Keratinocyte (primary cell): ENCODE measurements around the gene MYLK4. TPM values are rescaled to one million over a fixed set of nuclear protein-coding genes. Genes with fewer than 3 reads are reported as not detected.

Experiments
- DNase-seq: peaks from one replicate; pipeline ENCODE4 v3.0.0-alpha.2; 2011; ENCODE audit warnings: low read depth, missing footprints, low spot score
- FAIRE-seq: peaks from 2 replicates; lab custom pipeline; 2011; peaks lifted over from hg19 to GRCh38; lab: Jason Lieb, UNC
- H2AFZ ChIP-seq: 2 replicates; pipeline ENCODE4 v1.6.0; 2012; ENCODE audit warnings: low read length, control low read depth, inconsistent platforms; ENCODE audit not compliant: control insufficient read depth
- H3K27ac ChIP-seq: 2 replicates; pipeline ENCODE4 v1.5.1; 2011; ENCODE audit warnings: low read length; ENCODE audit not compliant: control insufficient read depth, insufficient read depth
- H3K27me3 ChIP-seq: 3 replicates; pipeline ENCODE4 v1.6.0; 2011; ENCODE audit warnings: low read length; ENCODE audit not compliant: control insufficient read depth, insufficient read depth; ENCODE audit errors: extremely low read depth
- H3K36me3 ChIP-seq, 2 experiments: 2 replicates in 1 of 2; 3 replicates in 1 of 2; pipeline ENCODE4 v1.5.1; 2011; ENCODE audit warnings: low read length in 2 of 2, mild to moderate bottlenecking in 1 of 2; ENCODE audit not compliant: control insufficient read depth in 2 of 2, insufficient read depth in 2 of 2; ENCODE audit errors: extremely low read depth in 1 of 2
- H3K4me1 ChIP-seq: 3 replicates; pipeline ENCODE4 v1.5.1; 2011; ENCODE audit warnings: low read length; ENCODE audit not compliant: control insufficient read depth, insufficient read depth; ENCODE audit errors: extremely low read depth
- H3K4me2 ChIP-seq: 3 replicates; pipeline ENCODE4 v1.6.0; 2011; ENCODE audit warnings: low read depth, low read length; ENCODE audit not compliant: control insufficient read depth, insufficient read depth; ENCODE audit errors: extremely low read depth
- H3K4me3 ChIP-seq, 3 experiments: fragments of 200-600 bp in 1 of 3; sonication (generic) in 1 of 3; 2 replicates in 2 of 3; 3 replicates in 1 of 3; pipeline ENCODE4 v1.5.1; 2011 to 2016; ENCODE audit warnings: low read length in 3 of 3, mild to moderate bottlenecking in 3 of 3, control low read depth in 2 of 3, inconsistent platforms in 1 of 3, low read depth in 1 of 3, mixed read lengths in 1 of 3, mixed run types in 1 of 3, moderate library complexity in 1 of 3; ENCODE audit not compliant: control insufficient read depth in 2 of 3, insufficient read depth in 2 of 3; ENCODE audit errors: extremely low read depth in 1 of 3
- H3K79me2 ChIP-seq: 2 replicates; pipeline ENCODE4 v1.6.0; 2012; ENCODE audit warnings: low read length; ENCODE audit not compliant: control insufficient read depth, insufficient read depth
- H3K9ac ChIP-seq: 3 replicates; pipeline ENCODE4 v1.6.0; 2011; ENCODE audit warnings: low read length; ENCODE audit not compliant: control insufficient read depth, insufficient read depth; ENCODE audit errors: extremely low read depth
- H3K9me1 ChIP-seq: 3 replicates; pipeline ENCODE4 v1.6.0; 2011; ENCODE audit warnings: low read length; ENCODE audit not compliant: control insufficient read depth, insufficient read depth; ENCODE audit errors: extremely low read depth
- H3K9me3 ChIP-seq: 2 replicates; pipeline ENCODE4 v1.5.1; 2012; ENCODE audit warnings: low read depth, low read length; ENCODE audit not compliant: control insufficient read depth
- H4K20me1 ChIP-seq: 3 replicates; pipeline ENCODE4 v1.6.0; 2011; ENCODE audit warnings: low read length; ENCODE audit not compliant: control insufficient read depth, insufficient read depth; ENCODE audit errors: extremely low read depth
- CTCF ChIP-seq, 3 experiments: IDR thresholded peaks in 1 of 3; conservative IDR thresholded peaks in 1 of 3; optimal IDR thresholded peaks in 1 of 3; 2 replicates in 2 of 3; 3 replicates in 1 of 3; pipeline versions ENCODE3 to v1.5.1; 2011; ENCODE audit warnings: low read length in 3 of 3, mild to moderate bottlenecking in 3 of 3, moderate library complexity in 2 of 3, control low read depth in 1 of 3, inconsistent platforms in 1 of 3; ENCODE audit not compliant: insufficient read depth in 2 of 3; ENCODE audit errors: extremely low read depth in 1 of 3
- EZH2 ChIP-seq: IDR thresholded peaks from one replicate; pipeline ENCODE4 v1.6.1; 2012; ENCODE audit warnings: inconsistent platforms, mild to moderate bottlenecking, low read length, moderate library complexity
- dilution Hi-C: fragments of 300-500 bp; cut with MboI; formaldehyde crosslinking; loops from one replicate; pipeline ENCODE4 v1.7.0; 2020; ENCODE audit warnings: low sequenced_read_pairs; ENCODE audit not compliant: extremely low pct_ligation_motif_present
- polyA plus RNA-seq, 5 experiments: library from polyadenylated mRNA; depleted of rRNA in 3 of 5; stranded (reverse) in 3 of 5; stranded (forward) in 1 of 5; unstranded in 1 of 5; fragments of >200 nt; gene quantifications; 1 replicate in 1 of 5; 2 replicates in 3 of 5; 3 replicates in 1 of 5; pipeline versions ENCODE4 v1.2.1 to v1.2.3, GENCODE V29; 2011 to 2012; ENCODE audit warnings: missing spikeins in 2 of 5, low read depth in 1 of 5, low replicate concordance in 1 of 5

Gene MYLK4
- polyA plus RNA-seq, 1 donor (not counting 4 experiments of a cell fraction or from before 2014, with no cell fraction given), result 0.31 TPM

GRCh38 chr6:2639896-2640295, 110.8 kb downstream of the MYLK4 start:
- Histone ChIP-seq H3K9me1 (no peaks in the 10 kb centered on the region), H3K9ac (no peak overlapping the region), H3K9me3 (no peaks in the 10 kb centered on the region), H3K27ac (no peak overlapping the region), H4K20me1 (no peaks in the 10 kb centered on the region), H3K79me2 (no peaks in the 10 kb centered on the region), H2AFZ (no peak overlapping the region), H3K36me3 (no peaks in the 10 kb centered on the region), H3K27me3 (peaks cover 17% of the 10 kb centered on the region), H3K4me1 (no peaks in the 10 kb centered on the region), H3K4me2 (no peak overlapping the region), H3K4me3 (no peak overlapping the region)
- TF ChIP-seq EZH2 (no peak), CTCF (optimal IDR thresholded peaks at IDR 0.05 in 1 of 3, IDR thresholded peaks at IDR 0.05 in 1 of 3, conservative IDR thresholded peaks at IDR 0.05 in 1 of 3; ENCODE audit: extremely low read depth in 1 of 3, insufficient read depth in 2 of 3, low read length in 3 of 3) (no peak)
- no peak for DNase-seq
- dilution Hi-C loops, result no loop called here
- no peak for FAIRE-seq

- no peak overlapping the region for H3K9ac ChIP-seq
- DNase-seq, result no peak
- dilution Hi-C loops, result no loop called here
- no peaks in the 10 kb centered on the region for H3K9me3 ChIP-seq
- peaks cover 13% of the 10 kb centered on the region for H3K27me3 ChIP-seq
- H4K20me1 ChIP-seq, result no peaks in the 10 kb centered on the region
- no peak overlapping the region for H3K4me2 ChIP-seq
- H3K4me1 ChIP-seq, result peaks cover 1% of the 10 kb centered on the region
- no peak overlapping the region for H3K4me3 ChIP-seq
- H3K9me1 ChIP-seq, result no peaks in the 10 kb centered on the region
- TF ChIP-seq CTCF (optimal IDR thresholded peaks at IDR 0.05 in 1 of 3, IDR thresholded peaks at IDR 0.05 in 1 of 3, conservative IDR thresholded peaks at IDR 0.05 in 1 of 3; ENCODE audit: extremely low read depth in 1 of 3, insufficient read depth in 2 of 3, low read length in 3 of 3), result no peak
- TF ChIP-seq EZH2, result no peak
- no peak overlapping the region for H3K27ac ChIP-seq
- no peak overlapping the region for H2AFZ ChIP-seq
- no peaks in the 10 kb centered on the region for H3K79me2 ChIP-seq
- no peak for FAIRE-seq
- H3K36me3 ChIP-seq, result no peaks in the 10 kb centered on the region
These were observed 111.6 kb downstream of the MYLK4 start for GRCh38 chr6:2639167-2639566.
